Renal cortex interstitium (tissue), 11 donors: ENCODE results near the gene UNC45A. TPM values are rescaled to one million over a fixed set of nuclear protein-coding genes. Genes with fewer than 3 reads are reported as not detected.
A peak's percentile ranks its signal among the peaks of the same experiment; 100 is the strongest.
"Not testable (repeated sequence)": the region's sequence is repeated elsewhere in the genome, so short reads cannot be mapped to it uniquely, and the experiment has no call there.

Experiments used
- DNase-seq, 11 donors: peaks; one replicate each; pipeline ENCODE4 v3.0.0-alpha.2; 2013; ENCODE audit warnings: low read depth in 9 of 11, low spot score in 4 of 11; ENCODE audit errors: extremely low read depth in 1 of 11
- polyA plus RNA-seq, 3 donors: library from polyadenylated mRNA; unstranded; fragments of 120-200 nt; gene quantifications; one replicate each; pipeline ENCODE4 v1.2.1, GENCODE V29; 2013; ENCODE audit not compliant: insufficient read length in 3 of 3

UNC45A gene
- polyA plus RNA-seq, 3 donors = 61.1 to 75.0 (median 71.4) TPM

DNA sequence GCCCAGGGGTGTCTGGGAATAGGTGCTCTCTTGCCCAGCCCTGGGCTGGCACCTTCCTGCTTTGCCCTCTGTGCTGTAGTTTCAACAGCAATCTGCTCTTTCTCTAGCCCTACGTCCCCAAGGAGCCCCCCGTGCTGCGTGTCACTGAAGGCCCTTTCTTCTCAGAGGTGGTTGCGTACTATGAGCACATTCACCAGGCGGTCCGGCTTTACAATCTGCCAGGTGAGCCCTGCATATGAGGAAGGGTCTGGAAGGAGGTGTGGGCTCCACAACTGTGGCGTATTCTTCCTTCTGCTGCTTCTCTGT is 22.4 kb upstream of the UNC45A start:
- no peak for DNase-seq

DNA sequence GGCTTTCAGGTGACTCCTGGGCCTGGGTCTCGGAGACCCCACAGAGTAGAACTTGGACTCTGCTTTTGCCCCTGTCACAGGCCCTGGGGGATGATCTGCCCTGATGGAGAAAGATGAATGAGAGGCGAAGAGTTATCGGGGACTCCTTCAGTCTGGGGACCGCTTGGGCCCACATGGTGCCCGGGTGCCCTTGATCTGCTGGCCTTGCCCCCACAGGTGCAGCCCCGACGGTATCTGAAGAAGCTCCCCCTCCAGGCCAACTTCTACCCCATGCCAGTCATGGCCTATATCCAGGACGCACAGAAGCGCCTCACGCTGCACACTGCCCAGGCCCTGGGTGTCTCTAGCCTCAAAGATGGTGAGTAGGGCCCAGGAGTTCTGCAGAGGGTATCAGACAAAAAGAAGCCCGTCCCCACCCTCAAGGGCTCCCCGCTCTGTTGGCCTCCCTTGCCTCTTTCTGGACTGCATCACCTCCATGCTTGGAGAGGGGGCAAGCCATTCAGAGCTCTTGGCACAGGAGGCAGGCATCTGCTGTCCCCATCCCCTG is 21.6 kb upstream of the UNC45A start:
- DNase-seq = no peak

DNA sequence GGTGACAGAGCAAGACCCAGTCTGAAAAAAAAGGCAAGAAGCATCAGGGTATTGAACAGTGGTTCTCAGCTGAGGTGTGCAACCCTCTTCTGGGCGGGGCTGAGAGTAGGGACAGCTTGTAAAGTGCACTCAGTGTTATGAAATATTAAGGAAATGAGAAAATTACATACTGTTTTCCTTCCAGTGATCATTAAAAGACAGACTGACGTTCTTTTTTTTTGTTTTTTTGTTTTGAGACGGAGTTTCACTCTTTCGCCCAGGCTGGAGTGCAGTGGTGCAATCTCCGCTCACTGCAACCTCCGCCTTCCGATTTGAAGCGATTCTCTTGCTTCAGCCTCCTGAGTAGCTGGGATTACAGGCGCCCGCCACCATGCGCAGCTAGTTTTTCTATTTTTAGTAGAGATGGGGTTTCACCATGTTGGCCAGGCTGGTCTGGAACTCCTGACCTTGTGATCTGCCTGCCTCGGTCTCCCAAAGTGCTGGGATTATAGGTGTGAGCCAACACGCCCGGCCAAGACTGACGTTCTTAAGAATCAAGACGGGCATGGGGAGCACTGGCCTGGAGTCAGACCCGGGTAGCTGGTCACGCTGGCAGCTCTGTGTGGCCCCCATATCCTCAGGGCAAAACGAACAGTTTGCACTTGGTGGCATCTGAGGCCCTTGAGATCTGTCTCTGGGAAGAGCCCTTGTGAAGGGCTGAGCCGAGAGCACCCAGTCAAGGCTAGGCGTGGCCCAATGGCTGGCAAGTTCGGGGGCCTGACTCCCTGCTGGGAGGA is 20.6 kb upstream of the UNC45A start:
- DNase-seq = no peak

DNA sequence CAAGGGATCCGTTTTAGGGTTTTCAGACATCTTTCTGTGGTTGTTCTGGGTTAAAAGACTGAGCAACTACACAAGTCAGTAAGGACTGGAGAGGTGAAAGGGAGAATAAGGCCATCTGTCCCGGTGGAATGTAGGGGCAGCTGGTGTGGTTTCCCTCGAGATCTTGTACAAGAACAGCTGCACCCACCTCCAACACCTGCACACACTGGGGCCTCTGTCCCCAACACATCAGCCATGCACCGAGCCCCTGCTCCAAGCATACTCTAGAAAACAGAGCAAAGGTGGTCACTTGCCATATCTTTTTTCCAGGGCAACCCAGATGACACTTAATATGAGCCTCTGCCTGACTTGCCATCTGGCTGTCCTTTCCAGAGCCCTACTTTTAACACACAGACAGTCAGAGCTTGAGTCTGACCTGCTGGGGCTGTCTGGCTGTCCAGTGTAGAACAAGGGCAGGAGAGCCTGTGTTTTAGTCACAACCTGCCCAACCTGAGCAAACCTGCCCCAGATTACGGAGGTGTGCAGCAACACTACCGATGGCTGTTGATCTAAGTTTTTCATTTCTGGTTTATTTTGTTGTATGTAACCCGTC is 19.8 kb upstream of the UNC45A start:
- no peak for DNase-seq

DNA sequence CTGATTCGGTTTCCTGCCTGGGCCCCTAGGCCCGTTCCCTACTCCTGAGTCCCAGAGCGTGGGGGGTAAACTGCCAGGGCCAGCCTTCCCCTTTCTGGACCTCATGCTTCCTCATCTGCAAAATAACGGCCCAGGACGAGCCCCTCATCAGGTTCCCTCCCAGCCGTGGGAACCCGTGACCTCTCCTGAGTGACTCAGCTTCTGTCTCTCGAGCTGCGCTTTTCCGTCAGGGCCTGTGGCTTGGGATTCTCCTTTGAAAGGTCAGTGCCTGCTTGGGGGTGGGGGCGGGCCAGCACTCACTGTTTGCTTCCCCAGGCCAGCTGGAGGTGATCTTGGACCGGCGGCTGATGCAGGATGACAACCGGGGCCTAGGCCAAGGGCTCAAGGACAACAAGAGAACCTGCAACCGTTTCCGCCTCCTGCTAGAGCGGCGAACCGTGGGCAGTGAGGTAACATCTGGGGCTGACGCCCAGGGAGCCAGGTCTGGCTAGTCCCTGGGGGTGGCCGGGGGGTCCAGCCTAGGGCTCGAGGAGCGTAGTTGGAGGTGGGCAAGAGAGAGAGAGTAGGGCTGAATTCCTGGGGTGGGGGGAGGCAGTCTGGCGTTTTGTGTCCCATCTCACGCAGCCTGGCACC is 19.2 kb upstream of the UNC45A start:
- DNase-seq = no peak

DNA sequence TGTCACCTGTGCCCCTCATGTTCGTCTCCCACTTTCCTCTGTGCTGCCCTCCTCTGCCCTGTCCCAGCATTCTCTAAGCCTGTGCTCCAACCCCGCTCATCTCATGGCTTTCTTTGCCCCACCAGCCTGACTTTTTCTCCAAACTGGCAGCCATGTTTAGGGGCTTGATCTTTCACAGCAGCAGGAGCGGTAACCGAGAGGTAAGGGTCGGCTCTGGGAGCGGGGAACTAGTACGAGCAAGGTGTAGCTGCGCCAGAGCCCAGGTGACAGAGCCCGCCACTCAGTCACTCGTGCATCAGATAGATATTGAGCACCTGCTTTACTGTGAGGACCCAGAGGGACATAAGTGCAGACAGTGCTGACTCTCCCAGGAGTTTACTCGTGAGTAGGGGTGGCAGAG is 18.6 kb upstream of the UNC45A start:
- DNase-seq = no peak

DNA sequence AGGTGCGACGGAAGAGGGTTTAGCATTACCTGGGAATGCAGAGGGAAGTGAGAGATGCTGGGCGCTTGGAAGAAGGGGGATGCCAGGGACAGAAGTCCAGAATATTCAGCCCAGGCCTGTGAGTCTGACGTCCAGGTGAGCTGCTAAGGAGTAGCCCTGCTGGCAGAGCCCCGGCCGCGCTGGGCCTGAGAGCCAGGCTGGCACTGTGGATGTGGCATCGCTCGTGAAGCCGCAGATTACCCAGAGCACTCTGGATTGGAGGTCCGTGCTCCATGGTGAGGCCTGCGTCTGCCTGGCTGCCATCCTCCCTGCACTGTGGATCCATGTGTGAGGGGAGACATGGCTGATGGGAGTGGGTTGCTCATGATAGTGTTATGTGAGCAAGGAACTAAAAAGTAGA is 17.5 kb upstream of the UNC45A start:
- no peak for DNase-seq

DNA sequence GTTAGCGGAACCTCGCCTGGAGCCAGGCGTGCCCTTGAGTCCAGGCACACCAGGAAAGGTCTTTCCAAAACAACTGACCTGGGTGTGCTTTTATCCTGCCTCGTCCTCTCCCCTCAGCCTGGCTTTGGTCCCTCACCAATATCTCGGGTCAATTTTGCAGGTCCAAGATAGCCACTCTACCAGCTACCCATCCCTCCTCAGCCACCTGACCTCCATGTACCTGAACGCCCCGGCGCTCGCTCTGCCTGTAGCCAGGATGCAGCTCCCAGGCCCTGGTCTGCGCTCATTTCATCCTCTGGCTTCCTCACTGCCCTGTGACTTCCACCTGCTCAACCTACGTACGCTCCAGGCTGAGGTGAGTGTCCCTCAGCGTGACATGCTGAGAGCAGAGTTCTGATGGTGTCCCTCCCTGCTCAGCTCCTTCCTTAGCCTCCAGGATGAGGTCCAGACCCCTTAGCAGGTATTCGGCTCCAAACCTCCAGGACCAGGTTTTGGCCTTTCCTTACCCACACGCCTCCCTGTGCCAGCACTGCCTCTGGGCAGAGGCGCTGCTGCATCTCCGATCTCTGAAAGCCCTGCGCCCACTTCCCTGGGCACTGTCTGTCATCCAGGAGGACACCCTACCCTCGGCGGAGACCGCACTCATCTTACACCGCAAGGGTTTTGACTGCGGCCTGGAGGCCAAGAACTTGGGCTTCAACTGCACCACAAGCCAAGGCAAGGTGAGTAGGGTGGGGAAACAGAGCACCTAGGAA is 16.9 kb upstream of the UNC45A start:
- no peak for DNase-seq

DNA sequence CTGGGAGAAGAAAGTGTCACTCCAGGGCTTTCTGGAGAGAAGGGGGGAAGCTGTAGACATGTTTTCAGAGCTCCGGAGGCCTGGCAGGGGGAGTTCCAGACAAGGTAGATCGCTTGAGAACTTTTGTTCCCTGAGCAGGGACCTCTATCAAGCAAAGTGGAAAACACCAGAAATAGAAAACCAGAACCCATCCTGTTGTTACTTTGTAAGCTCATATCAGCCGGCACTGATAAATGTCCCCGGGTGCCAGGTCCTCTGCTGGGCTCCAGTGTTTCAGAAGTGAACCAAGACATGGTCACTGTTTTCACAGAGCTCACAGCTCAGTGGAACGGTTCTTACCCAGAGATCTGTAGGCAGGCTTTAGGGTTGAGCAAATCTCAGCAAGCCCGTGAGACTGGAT is 16.2 kb upstream of the UNC45A start:
- no peak for DNase-seq

DNA sequence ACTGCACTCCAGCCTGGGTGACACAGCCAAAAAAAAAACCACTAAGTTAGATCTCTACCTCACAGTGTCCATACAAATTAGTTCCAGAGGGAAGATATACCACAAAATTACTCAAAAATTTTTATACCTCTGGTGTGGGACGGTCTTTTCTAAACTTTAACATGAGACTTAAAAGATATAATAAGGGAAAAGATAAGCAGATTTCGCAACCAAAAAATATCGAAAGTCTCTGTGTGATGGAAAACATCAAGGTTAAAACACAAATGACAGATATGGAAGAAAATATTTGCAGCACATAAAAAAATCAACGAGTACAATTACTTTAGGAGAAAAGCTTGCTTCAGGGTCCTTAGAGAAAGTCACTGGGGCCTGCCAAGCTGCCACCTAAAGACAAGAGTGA is 13.2 kb upstream of the UNC45A start:
- no peak for DNase-seq

DNA sequence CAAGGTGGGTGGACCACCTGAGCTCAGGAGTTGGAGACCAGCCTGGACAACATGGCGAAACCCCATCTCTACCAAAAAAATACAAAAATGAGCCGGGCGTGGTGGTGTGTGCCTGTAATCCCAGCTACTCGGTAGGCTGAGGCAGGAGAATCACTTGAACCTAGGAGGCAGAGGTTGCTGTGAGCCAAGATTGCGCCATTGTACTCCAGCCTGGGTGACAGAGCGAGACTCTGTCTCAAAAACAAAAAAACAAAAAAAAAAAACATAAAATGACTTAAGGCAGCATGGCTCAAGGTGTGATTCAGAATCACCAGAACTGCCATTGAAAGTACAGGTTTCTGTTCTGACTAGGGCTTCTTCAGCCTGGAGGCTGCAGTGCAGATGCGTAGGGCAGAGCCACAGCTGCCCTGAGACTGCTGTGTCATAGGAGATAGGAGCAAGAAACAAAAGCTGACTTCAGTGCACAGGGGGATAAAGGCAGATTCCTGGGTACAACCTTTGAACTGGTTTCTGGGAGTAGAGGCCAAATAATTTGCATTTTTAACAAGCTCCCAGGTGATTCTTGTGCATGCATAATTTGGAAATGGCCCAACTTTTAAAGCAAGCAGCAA is 12.3 kb upstream of the UNC45A start:
- DNase-seq = not testable (repeated sequence)

DNA sequence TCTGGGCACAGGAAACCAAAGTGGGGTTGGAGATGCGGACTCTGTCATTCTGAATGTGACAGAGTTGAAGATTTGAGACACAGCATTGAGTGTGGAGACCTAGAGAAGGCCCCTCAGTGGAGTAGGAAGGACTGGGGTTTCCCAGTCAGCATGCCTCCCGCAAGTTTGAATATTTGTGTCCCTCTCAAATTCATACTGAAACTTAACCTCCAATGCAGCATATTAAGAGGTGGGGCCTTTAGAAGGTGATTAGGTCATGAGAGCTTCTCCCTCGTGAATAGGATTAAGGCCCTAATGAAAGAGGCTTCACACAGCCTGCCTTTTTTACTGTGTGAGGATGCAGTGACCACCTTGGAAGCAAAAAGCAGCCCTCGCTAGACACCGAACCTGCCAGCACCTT is 10.7 kb upstream of the UNC45A start:
- no peak for DNase-seq

DNA sequence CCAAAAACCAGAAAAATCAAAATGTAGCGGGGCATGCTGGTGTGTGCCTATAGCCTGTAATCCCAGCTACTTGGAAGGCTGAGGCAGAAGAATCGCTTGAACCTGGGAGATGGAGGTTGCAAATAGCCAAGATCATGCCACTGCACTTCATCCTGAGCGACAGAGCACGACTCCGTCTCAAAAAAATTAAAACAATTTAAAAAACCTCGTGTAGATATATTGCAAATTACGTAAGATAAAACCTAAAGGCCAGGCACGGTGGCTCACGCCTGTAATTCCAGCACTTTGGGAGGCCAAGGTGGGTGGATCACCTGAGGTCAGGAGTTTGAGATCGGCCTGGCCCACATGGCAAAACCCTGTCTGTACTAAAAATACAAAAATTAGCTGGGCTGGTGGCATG is 8.3 kb upstream of the UNC45A start:
- not testable (repeated sequence) for DNase-seq

DNA sequence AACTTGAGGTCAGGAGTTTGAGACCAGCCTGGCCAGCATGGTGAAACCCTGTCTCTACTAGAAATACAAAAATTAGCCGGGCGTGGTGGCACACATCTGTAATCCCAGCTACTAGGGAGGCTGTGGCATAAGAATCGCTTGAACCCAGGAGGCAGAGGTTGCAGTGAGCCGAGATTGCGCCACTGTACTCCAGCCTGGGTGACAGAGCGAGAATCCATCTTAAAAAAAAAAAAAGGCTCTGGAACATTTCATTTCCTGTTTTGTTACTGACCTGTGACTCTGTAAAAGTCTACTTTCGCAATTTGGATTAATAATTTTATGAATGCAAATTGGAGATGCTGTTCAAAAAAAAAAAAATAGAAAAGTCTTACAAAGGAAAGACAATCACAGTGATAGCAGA is 7.0 kb upstream of the UNC45A start:
- DNase-seq = not testable (repeated sequence)

DNA sequence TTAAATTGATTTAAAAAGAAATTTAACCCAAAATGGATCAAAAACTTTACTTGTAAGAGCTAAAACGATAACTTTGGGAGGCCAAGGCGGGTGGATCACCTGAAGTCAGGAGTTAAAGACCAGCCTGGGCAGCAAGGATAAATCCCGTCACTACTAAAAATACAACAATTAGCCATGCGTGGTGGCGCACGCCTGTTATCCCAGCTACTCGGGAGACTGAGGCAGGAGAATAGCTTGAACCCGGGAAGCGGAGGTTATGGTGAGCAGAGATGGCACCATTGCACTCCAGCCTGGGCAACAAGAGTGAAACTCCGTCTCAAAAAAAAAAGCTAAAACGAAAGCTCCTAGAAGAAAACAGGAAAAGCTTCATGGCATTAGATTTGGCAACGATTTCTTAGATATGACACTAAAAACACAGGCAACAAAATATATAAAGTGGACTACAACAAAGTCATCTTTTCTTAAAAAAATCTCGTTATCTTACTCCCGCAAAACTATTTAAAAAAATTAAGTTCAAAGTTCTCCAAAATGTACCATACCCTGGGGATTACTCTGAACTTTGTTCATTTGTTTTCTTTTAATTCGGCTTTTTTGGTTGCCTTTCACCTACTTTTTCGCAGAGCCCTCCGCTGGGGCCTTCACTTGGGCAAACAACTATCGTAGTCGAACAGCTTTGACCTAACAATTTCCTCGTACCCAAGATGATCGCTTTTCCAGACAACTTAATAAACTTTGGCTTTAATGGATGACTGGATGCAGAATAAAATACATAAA is 5.7 kb upstream of the UNC45A start:
- DNase-seq = peak in 1 of 11 donors; percentile 21

DNA sequence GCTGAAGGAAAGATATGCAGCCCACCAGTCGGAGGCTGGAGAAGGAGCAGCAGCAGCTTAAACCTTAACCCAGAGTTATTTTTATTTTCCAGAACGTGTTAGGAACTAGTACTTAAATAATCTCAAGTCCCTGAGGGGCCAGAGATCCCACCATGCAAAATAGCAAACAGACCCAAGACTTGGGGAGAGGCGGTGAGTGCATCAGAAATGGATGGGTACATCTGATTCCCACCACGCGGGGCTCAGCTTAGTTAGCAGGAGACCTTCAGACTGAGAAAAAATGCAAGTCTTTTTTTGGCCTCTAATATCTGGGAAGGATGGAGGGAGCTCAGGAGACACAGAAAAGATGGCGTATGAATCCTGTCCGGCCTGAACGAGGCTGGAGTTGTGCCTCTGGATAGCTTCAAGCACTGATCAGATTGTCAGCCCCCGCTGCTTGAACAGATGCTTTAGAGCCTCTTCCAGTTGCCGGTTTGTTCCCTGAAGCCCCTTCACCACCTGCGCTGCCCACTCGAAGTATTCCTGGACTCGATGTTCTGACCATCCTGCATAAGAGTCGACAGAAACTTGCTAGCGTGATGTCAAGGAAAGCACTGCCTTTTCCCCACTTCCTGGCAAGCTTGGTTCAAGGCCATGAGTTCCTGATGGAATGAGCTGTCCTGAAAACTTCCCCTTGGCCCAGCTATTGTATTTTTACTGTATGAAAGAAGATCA is 4.1 kb upstream of the UNC45A start:
- no peak for DNase-seq

DNA sequence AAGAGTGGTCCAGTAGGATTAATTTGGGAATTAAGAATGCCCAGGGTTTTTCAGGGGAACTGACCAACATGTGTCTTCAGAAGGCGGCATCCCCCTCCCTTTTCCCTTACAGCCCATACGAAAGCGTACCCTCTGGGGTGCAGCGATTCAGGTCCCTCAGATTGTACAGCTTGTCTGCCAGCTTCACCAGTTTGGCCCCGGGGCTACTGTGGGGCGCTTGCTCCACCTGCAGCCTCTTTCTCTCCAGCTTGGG is 3.6 kb upstream of the UNC45A start:
- DNase-seq = no peak
